WERI-Rb-1 (cell line): ENCODE data around the gene TRAPPC3.
"Not testable (repeated sequence)": the region's sequence is repeated elsewhere in the genome, so short reads cannot be mapped to it uniquely, and the experiment has no call there.

Experiments used
- DNase-seq: peaks from one replicate; pipeline ENCODE4 v3.0.0-alpha.2; 2020
- H3K27ac ChIP-seq: fragments of 250-450 bp; sonication (Bioruptor Pico); 2 replicates; pipeline ENCODE4 v1.5.1; 2020; ENCODE audit warnings: mild to moderate bottlenecking, moderate library complexity
- H3K27me3 ChIP-seq: fragments of 250-450 bp; sonication (Bioruptor Pico); 2 replicates; pipeline ENCODE4 v1.5.1; 2021; ENCODE audit warnings: mild to moderate bottlenecking, low read depth, moderate library complexity; ENCODE audit not compliant: insufficient read depth, severe bottlenecking
- H3K36me3 ChIP-seq: fragments of 250-450 bp; sonication (Bioruptor Pico); 2 replicates; pipeline ENCODE4 v1.5.1; 2020; ENCODE audit warnings: mild to moderate bottlenecking, moderate library complexity
- H3K4me3 ChIP-seq: 2 replicates; pipeline ENCODE4 v1.5.1; 2011; ENCODE audit warnings: low read depth, mild to moderate bottlenecking, control low read depth, low read length
- H3K9me3 ChIP-seq: fragments of 250-450 bp; sonication (Bioruptor Pico); 2 replicates; pipeline ENCODE4 v1.5.1; 2021; ENCODE audit warnings: mild to moderate bottlenecking, moderate library complexity; ENCODE audit not compliant: severe bottlenecking
- TF ChIP-seq, protein P1 (sequence below): IDR thresholded peaks from 2 replicates; pipeline ENCODE4 v1.5.1; 2011; ENCODE audit warnings: low read depth, mild to moderate bottlenecking, control low read depth, inconsistent platforms, low read length

Gene TRAPPC3

DNA sequence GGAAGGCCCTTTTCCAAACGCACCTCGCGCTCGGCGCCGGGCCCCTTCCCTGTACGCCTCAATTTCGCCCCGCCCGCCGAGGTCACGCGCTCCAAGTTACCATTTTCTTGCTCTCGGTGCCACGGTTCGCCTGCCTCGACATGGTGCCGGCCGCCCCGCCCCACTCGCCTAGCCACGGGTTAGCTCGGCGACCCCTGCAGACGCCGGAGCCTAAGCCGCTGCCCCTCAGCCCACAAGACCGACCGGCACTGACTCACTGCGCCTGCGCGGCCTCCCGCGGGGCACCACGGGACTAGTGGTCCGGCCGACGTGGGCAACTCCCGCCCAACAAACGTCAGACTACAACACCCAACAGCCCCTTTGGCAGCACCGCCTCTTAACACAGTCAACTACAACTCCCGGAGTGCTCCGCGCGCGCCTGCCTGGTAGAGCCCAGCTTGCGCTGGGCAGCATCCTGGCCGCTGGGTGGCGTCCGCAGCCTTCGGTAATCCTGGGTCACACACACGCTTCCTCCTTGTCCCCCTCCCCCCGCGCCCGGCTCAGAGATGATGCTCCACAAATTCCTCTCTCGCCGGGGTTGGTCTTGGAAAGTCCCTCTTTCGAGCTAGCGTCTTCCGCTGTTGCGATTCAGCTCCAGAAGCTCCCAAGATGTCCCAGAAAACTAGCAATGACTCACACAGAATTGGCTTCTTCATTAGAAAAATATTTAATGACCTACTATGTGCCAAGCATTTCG lies at the start of gene TRAPPC3:
TRAPPC3 (minus strand) TSS at position 250 of the 736 bp plus-strand sequence; CDS start at position 142, 108 bp downstream.
- Histone ChIP-seq H3K9me3 (no peaks in the 10 kb centered on the region), H3K27me3 (no peaks in the 10 kb centered on the region), H3K36me3 (no peaks in the 10 kb centered on the region; the same call in 1 of the 2 replicates), H3K27ac (peak within 1 kb of the TSS; percentile 90), H3K4me3 (peak within 1 kb of the TSS; percentile 64)
- peak; percentile 99 for DNase-seq
- TF ChIP-seq, protein P1, sequence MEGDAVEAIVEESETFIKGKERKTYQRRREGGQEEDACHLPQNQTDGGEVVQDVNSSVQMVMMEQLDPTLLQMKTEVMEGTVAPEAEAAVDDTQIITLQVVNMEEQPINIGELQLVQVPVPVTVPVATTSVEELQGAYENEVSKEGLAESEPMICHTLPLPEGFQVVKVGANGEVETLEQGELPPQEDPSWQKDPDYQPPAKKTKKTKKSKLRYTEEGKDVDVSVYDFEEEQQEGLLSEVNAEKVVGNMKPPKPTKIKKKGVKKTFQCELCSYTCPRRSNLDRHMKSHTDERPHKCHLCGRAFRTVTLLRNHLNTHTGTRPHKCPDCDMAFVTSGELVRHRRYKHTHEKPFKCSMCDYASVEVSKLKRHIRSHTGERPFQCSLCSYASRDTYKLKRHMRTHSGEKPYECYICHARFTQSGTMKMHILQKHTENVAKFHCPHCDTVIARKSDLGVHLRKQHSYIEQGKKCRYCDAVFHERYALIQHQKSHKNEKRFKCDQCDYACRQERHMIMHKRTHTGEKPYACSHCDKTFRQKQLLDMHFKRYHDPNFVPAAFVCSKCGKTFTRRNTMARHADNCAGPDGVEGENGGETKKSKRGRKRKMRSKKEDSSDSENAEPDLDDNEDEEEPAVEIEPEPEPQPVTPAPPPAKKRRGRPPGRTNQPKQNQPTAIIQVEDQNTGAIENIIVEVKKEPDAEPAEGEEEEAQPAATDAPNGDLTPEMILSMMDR, result peak; percentile 95

DNA sequence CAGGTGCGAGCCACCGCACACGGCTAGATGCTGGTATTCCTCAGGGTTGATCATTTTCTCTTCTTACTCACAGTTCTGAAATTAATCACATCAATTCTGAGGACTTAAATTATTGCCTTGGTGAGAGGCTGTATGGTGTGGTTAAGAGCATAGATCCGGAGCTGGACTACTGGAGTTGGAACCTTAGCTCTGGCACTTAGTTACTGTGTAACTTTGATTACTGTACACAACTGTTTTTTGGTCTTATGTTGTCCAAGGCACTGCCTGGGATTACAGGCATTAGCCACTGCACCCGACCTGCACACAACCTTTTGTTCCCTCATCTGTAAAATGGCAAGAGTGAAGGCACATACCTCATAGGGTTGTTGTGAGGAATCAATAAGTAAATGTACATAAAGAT lies 49.4 kb upstream of the TRAPPC3 start:
- H3K9me3 ChIP-seq, result no peaks in the 10 kb centered on the region
- no peaks in the 10 kb centered on the region for H3K36me3 ChIP-seq
- TF ChIP-seq, protein P1, result no peak
- H3K4me3 ChIP-seq, result no peak overlapping the region
- DNase-seq, result no peak
- H3K27me3 ChIP-seq, result no peaks in the 10 kb centered on the region
- no peak overlapping the region for H3K27ac ChIP-seq

DNA sequence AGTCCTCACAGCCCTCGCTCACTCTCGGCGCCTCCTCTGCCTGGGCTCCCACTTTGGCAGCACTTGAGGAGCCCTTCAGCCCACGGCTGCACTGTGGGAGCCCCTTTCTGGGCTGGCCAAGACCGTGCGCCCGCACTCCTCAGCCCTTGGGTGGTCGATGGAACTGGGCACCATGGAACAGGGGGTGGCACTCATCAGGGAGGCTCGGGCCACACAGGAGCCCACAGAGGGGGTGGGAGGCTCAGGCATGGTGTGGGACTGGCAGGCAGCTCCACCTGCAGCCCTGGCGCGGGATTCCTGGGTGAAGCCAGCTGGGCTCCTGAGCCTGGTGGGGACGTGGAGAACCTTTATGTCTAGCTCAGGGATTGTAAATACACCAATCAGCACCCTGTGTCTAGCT lies 47.5 kb upstream of the TRAPPC3 start:
- not testable (repeated sequence) for H3K27me3 ChIP-seq, H3K27ac ChIP-seq, H3K9me3 ChIP-seq, H3K4me3 ChIP-seq, DNase-seq, H3K36me3 ChIP-seq

DNA sequence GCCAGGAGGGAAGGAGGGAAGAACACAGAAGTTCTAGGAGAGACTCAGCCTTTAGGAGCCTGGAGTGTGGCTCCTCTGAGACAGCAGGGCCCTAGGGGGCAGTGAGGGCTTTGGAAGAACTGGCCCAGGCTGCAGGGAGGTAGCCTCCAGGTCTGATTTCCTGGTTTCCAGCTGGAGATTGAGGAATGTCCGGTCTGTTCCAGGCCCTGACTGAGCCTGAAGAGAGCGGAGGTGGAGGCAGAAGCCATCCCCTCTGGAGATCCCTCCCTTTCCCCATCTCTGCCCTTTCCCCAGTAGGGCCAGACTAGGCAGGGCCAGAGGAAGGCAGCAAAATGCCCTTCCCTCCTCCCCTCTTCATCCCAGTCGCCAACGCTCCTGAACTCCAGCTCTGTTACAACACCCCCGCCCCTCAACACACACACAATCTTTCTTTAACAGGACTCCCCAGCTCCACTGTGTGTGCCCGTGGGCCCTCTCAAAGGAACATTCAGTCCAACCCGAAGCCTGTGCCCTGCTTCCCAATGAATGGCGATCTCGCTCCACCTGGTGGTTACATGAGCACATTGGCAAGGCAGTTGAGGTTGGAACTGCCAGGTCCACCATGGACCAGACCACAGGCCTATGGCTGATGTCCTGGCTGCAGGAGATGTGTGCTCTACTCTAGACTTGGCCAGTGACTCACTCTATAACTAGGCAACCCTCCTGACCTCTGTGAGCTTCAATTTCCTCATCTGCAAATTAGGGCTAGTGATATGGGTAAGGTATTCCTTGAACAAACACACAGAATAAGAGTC lies 38.7 kb upstream of the TRAPPC3 start:
- Histone ChIP-seq H3K4me3 (no peak overlapping the region), H3K27ac (peak overlapping the region; percentile 60)
- DNase-seq, result peak; percentile 90

DNA sequence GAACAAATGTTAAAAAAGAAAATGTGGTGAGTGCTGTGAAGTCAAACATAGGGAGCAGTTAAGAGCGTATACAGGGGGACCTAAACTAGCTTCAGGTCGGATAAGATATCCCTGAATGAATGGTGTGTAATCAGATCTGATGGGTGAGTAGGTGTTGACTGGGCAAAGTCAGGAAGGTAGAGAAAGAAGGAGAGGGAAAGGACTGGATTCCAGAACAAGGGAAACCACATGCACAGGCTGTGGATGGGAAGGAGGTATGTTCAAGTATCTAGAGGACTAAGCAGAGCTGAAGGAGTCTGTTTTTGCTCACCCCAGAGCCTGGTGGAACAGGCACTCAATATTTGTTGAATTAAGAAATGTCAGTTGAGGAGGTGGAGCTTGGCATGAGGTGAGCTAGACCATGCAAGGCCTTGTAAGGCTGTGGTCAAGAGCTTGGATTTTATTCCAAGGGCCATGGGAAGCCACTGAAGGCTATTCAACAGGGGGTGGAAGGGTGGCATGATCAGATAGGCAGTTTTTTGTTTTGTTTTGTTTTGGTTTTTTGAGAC lies 34.1 kb upstream of the TRAPPC3 start:
- no peak for DNase-seq
- H3K27me3 ChIP-seq, result no peaks in the 10 kb centered on the region
- H3K9me3 ChIP-seq, result no peaks in the 10 kb centered on the region
- no peak overlapping the region for H3K4me3 ChIP-seq
- TF ChIP-seq, protein P1, result no peak
- no peak overlapping the region for H3K27ac ChIP-seq
- peaks cover 41% of the 10 kb centered on the region for H3K36me3 ChIP-seq

More for the DNA sequence above, 38.7 kb upstream of the TRAPPC3 start:
- TF ChIP-seq, protein P1, result peak; percentile 93
- H3K27me3 ChIP-seq, result no peaks in the 10 kb centered on the region
- no peaks in the 10 kb centered on the region for H3K9me3 ChIP-seq
- peaks cover 3% of the 10 kb centered on the region; the same call in 1 of the 2 replicates for H3K36me3 ChIP-seq

DNA sequence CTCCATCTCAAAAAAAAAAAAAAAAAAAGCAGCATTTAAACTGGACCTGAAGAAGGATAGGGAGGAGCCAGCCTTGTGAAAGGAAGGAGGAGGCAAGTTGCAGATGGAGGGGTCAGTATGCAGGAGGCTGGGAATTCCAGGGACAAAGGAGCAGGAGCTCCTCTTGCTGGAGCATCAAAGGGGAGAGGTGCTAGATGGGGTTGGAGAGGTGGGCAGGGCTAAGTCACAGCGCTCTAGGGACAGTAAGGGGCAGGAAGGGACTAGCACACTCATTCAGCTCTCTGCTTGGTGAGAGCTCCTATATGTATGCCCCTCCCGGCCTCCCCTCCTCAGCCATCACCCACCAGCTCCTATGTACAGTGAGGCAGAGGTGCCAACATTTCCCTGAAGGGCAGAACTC lies 33.4 kb upstream of the TRAPPC3 start:
- no peak overlapping the region for H3K4me3 ChIP-seq
- DNase-seq, result no peak
- TF ChIP-seq, protein P1, result no peak
- 0 out of 2 replicates have a peak overlapping the region, but pooled peaks have one; percentile 14 for H3K27ac ChIP-seq
- H3K27me3 ChIP-seq, result no peaks in the 10 kb centered on the region
- H3K36me3 ChIP-seq, result peaks cover 47% of the 10 kb centered on the region
- no peaks in the 10 kb centered on the region for H3K9me3 ChIP-seq
